ENCODE data around the gene GNG12. TPM values are rescaled to one million over a fixed set of nuclear protein-coding genes. Genes with fewer than 3 reads are reported as not detected.

Gene GNG12
- total RNA-seq, 2 donors from 2014 or later = 49.4 to 61.5 TPM

DNA sequence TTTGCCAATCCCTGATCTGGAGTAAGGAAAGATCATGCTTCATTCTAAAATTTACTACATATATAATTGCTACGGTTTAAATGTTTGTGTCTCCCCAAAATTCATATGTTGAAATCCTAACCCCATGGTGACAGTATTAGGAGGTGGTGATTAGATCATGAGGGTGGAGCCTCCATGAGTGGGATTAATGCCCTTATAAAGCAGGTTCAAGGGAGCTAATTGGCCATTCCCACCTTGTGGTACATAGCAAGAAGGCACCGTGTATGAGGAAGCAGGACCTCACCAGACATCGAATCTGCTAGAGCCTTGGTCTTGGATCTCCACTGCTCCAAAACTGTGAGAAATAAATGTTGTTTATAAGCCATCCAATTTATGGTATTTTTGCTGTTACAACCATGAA, 92.7 kb downstream of the GNG12 start:
- intact Hi-C loops (cut with DNase I) = no loop called here
- no peak for DNase-seq (ENCODE audit: low spot score)
- 92% methylated on average over 3 of the region's 3 CpGs for WGBS
- TF ChIP-seq POLR2AphosphoS5 (IDR thresholded peaks at IDR 0.05) (no peak), POLR2A (IDR thresholded peaks at IDR 0.05) (no peak)
- TF ChIP-seq, protein P1, sequence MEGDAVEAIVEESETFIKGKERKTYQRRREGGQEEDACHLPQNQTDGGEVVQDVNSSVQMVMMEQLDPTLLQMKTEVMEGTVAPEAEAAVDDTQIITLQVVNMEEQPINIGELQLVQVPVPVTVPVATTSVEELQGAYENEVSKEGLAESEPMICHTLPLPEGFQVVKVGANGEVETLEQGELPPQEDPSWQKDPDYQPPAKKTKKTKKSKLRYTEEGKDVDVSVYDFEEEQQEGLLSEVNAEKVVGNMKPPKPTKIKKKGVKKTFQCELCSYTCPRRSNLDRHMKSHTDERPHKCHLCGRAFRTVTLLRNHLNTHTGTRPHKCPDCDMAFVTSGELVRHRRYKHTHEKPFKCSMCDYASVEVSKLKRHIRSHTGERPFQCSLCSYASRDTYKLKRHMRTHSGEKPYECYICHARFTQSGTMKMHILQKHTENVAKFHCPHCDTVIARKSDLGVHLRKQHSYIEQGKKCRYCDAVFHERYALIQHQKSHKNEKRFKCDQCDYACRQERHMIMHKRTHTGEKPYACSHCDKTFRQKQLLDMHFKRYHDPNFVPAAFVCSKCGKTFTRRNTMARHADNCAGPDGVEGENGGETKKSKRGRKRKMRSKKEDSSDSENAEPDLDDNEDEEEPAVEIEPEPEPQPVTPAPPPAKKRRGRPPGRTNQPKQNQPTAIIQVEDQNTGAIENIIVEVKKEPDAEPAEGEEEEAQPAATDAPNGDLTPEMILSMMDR (IDR thresholded peaks at IDR 0.05) = no peak
- Histone ChIP-seq H3K27me3 (replicated peaks; ENCODE audit: insufficient read depth) (no peaks in the 10 kb centered on the region), H3K27ac (no peak overlapping the region), H3K36me3 (no peaks in the 10 kb centered on the region), H3K4me3 (no peak overlapping the region), H3K9me3 (no peaks in the 10 kb centered on the region), H3K4me1 (replicated peaks) (peaks cover 4% of the 10 kb centered on the region)

DNA sequence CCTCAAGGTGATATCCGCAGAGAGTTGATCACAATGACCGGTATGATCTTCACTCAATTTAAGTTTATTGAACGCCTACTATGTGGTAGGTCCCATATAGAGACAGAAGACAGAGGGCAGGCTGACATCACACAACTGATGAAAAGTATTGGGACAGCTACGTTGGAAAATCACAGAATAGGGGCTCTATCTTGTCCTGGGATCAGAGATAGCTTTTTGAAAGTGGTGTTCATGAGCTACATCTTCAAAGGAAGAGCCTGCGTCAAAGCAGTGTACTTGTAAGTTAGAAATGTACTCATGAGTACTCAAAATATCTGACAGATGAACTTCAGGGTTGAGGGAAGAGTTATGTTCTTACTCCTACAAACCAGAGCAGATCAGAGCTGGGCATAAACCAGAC, 93.9 kb downstream of the GNG12 start:
- Histone ChIP-seq H3K27ac (no peak overlapping the region), H3K27me3 (replicated peaks; ENCODE audit: insufficient read depth) (no peaks in the 10 kb centered on the region), H3K4me1 (replicated peaks) (peaks cover 4% of the 10 kb centered on the region), H3K9me3 (no peaks in the 10 kb centered on the region), H3K36me3 (no peaks in the 10 kb centered on the region), H3K4me3 (no peak overlapping the region)
- DNase-seq (ENCODE audit: low spot score) = no peak
- TF ChIP-seq POLR2AphosphoS5 (IDR thresholded peaks at IDR 0.05) = no peak
- TF ChIP-seq, protein P1 (IDR thresholded peaks at IDR 0.05) = no peak
- 95% methylated on average over 5 of the region's 5 CpGs for WGBS
- intact Hi-C loops (cut with DNase I) = no loop called here

DNA sequence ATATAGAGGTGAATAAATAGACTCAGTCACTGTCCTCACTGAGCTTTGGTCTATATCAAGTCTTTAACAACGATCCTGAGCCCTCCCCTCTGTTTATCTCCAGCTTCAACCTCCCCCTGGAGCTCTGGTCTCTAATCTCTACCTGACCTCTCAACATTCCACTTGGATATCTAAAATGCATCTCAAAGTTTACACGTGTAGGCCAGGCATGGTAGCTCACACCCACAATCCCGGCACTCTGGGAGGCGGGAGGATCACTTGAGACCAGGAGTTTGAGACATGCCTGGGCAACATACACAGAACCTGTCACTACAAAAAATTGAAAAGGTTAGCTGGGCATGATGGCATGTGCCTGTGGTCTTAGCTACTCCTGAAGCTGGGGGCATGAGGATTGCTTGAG, 94.9 kb downstream of the GNG12 start:
- Histone ChIP-seq H3K27ac (no peak overlapping the region), H3K27me3 (replicated peaks; ENCODE audit: insufficient read depth) (no peaks in the 10 kb centered on the region), H3K4me3 (no peak overlapping the region), H3K9me3 (no peaks in the 10 kb centered on the region), H3K36me3 (no peaks in the 10 kb centered on the region), H3K4me1 (replicated peaks) (peaks cover 4% of the 10 kb centered on the region)
- intact Hi-C loops (cut with DNase I) = no loop called here
- 53% methylated on average over 4 of the region's 4 CpGs for WGBS
- no peak for DNase-seq (ENCODE audit: low spot score)
- TF ChIP-seq POLR2A (IDR thresholded peaks at IDR 0.05) = no peak
- TF ChIP-seq POLR2AphosphoS5 (IDR thresholded peaks at IDR 0.05) = no peak
- TF ChIP-seq, protein P1 (IDR thresholded peaks at IDR 0.05) = no peak

DNA sequence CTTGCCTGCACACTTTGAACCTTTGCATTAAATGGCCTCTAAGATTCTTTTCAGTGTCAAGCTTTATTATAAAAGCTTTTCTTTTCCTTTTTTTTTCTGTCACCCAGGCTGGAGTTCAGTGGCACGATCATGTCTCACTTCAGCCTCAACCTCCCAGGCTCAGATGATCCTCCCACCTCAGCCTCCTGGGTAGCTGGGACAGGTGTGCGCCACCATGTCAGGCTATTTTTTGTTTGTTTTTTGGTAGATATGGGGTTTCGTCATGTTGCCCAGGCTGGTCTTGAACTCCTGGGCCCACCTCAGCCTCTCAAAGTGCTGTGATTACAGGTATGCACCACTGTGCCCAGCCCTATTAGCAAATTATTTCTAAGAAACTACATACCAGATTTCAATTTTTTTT, 95.4 kb downstream of the GNG12 start:
- DNase-seq (ENCODE audit: low spot score) = no peak
- H3K27ac ChIP-seq = no peak overlapping the region
- 96% methylated on average over 3 of the region's 3 CpGs for WGBS
- H3K4me1 ChIP-seq (replicated peaks) = peaks cover 4% of the 10 kb centered on the region
- no peaks in the 10 kb centered on the region for H3K9me3 ChIP-seq
- intact Hi-C loops (cut with DNase I) = no loop called here
- no peaks in the 10 kb centered on the region for H3K27me3 ChIP-seq (replicated peaks; ENCODE audit: insufficient read depth)
- H3K36me3 ChIP-seq = no peaks in the 10 kb centered on the region
- TF ChIP-seq POLR2AphosphoS5 (IDR thresholded peaks at IDR 0.05) = no peak
- no peak for TF ChIP-seq POLR2A (IDR thresholded peaks at IDR 0.05)
- TF ChIP-seq, protein P1 (IDR thresholded peaks at IDR 0.05) = no peak
- no peak overlapping the region for H3K4me3 ChIP-seq

DNA sequence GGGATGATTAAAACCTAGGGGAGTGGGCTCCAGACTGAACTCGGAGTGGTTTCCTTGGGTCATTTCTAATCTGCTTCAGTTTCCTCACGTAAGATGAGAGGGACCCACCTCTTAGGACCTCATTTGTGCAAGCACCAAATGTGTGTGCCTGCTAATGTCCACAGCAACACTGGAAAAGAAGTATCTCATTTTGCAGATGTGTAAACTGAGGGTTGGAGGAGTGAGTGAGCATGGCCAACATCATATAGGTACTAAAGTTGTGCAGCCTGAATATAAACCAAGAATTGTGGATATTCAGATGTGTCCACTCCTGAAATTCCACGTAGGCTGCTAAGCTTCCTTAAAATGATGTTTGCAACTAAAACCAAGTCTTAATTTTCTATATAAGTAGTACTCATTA, 96.5 kb downstream of the GNG12 start:
- peak overlapping the region; percentile 23 to 33 for H3K27ac ChIP-seq
- no peak overlapping the region for H3K4me3 ChIP-seq
- H3K36me3 ChIP-seq = no peaks in the 10 kb centered on the region
- no peak for DNase-seq (ENCODE audit: low spot score)
- TF ChIP-seq, protein P1 (IDR thresholded peaks at IDR 0.05) = no peak
- TF ChIP-seq POLR2A (IDR thresholded peaks at IDR 0.05) = no peak
- no peak for TF ChIP-seq POLR2AphosphoS5 (IDR thresholded peaks at IDR 0.05)
- peaks cover 4% of the 10 kb centered on the region for H3K4me1 ChIP-seq (replicated peaks)
- no peaks in the 10 kb centered on the region for H3K27me3 ChIP-seq (replicated peaks; ENCODE audit: insufficient read depth)
- WGBS = 82% methylated on average over 3 of the region's 3 CpGs
- intact Hi-C loops (cut with DNase I) = no loop called here
- no peaks in the 10 kb centered on the region for H3K9me3 ChIP-seq

Data from prostate gland (tissue), 2 donors.